Endothelial cell of umbilical vein (primary cell): ENCODE measurements around the gene LRIT2. TPM values are rescaled to one million over a fixed set of nuclear protein-coding genes. Genes with fewer than 3 reads are reported as not detected.

Experiments used
- BruUV-seq: library from RNA; stranded (reverse); fragments of 400-500 nt; replicated peaks from 2 replicates; lab custom pipeline; 2021; lab: Mats Ljungman, UMichigan
- CTCF ChIA-PET: fragments of 300-600, 350-600 bp; sonication (Branson Sonifier 250); formaldehyde crosslinking; loops from one replicate; lab custom pipeline; 2021; ENCODE audit warnings: antibody characterized with exemption, inconsistent platforms; lab: Charles Lee
- POLR2A ChIA-PET: fragments of 300-600, 350-600 bp; sonication (Branson Sonifier 250); formaldehyde crosslinking; loops from one replicate; lab custom pipeline; 2021; ENCODE audit warnings: antibody characterized with exemption, inconsistent platforms; lab: Charles Lee
- DNase-seq: peaks from one replicate; pipeline ENCODE4 v3.0.0-alpha.2; 2011; ENCODE audit warnings: low read depth, low spot score
- FAIRE-seq: peaks from 2 replicates; lab custom pipeline; 2011; peaks lifted over from hg19 to GRCh38; lab: Jason Lieb, UNC
- H2AFZ ChIP-seq: 2 replicates; pipeline ENCODE4 v1.6.0; 2012; ENCODE audit warnings: low read depth, low read length, control low read depth, inconsistent platforms
- H3K27ac ChIP-seq: 2 replicates; pipeline ENCODE4 v1.5.1; 2011; ENCODE audit warnings: low read depth, mild to moderate bottlenecking, control low read depth, low read length, moderate library complexity; ENCODE audit not compliant: insufficient read depth
- H3K27me3 ChIP-seq, 2 experiments: 2 replicates each; pipeline versions ENCODE4 v1.6.0 to v1.6.1; 2011; ENCODE audit warnings: low read length in 2 of 2, mixed read lengths in 1 of 2; ENCODE audit not compliant: control insufficient read depth in 2 of 2, insufficient read depth in 2 of 2
- H3K36me3 ChIP-seq, 2 experiments: 2 replicates in 1 of 2; 3 replicates in 1 of 2; pipeline ENCODE4 v1.5.1; 2011; ENCODE audit warnings: low read length in 2 of 2, mild to moderate bottlenecking in 1 of 2, moderate library complexity in 1 of 2; ENCODE audit not compliant: control insufficient read depth in 2 of 2, insufficient read depth in 2 of 2; ENCODE audit errors: extremely low read depth in 1 of 2
- H3K4me1 ChIP-seq: 3 replicates; pipeline ENCODE4 v1.5.1; 2011; ENCODE audit warnings: mild to moderate bottlenecking, low read length; ENCODE audit not compliant: control insufficient read depth, insufficient read depth; ENCODE audit errors: extremely low read depth
- H3K4me2 ChIP-seq: 2 replicates; pipeline ENCODE4 v1.6.1; 2011; ENCODE audit warnings: low read length, control low read depth, mixed read lengths; ENCODE audit not compliant: insufficient read depth
- H3K4me3 ChIP-seq, 3 experiments: fragments of 200-600 bp in 1 of 3; sonication (generic), shearing (Covaris generic) in 1 of 3; replicated peaks in 1 of 3; 2 replicates each; pipeline ENCODE4 v1.5.1; 2011 to 2016; ENCODE audit warnings: control low read depth in 3 of 3, low read length in 3 of 3, mild to moderate bottlenecking in 2 of 3, inconsistent platforms in 1 of 3, low read depth in 1 of 3, moderate library complexity in 1 of 3; ENCODE audit not compliant: insufficient read depth in 1 of 3
- H3K79me2 ChIP-seq: 2 replicates; pipeline ENCODE4 v1.6.0; 2012; ENCODE audit warnings: low read length, inconsistent platforms; ENCODE audit not compliant: control insufficient read depth, insufficient read depth
- H3K9ac ChIP-seq: replicated peaks from 2 replicates; pipeline ENCODE3; 2011; ENCODE audit warnings: low read length, control low read depth; ENCODE audit not compliant: insufficient read depth; ENCODE audit errors: extremely low read depth
- H3K9me1 ChIP-seq: replicated peaks from 3 replicates; pipeline ENCODE4 v1.6.0; 2011; ENCODE audit warnings: mild to moderate bottlenecking, low read length; ENCODE audit not compliant: control insufficient read depth, insufficient read depth; ENCODE audit errors: extremely low read depth
- H3K9me3 ChIP-seq: replicated peaks from 2 replicates; pipeline ENCODE4 v1.5.1; 2012; ENCODE audit warnings: low read length, inconsistent platforms; ENCODE audit not compliant: control insufficient read depth, insufficient read depth
- H4K20me1 ChIP-seq: replicated peaks from 2 replicates; pipeline ENCODE3; 2011; ENCODE audit warnings: mild to moderate bottlenecking, low read length; ENCODE audit not compliant: control insufficient read depth, insufficient read depth; ENCODE audit errors: extremely low read depth
- FOS ChIP-seq: IDR thresholded peaks from 2 replicates; pipeline ENCODE4 v1.6.1; 2011; ENCODE audit warnings: mild to moderate bottlenecking, low read length, moderate library complexity, borderline replicate concordance; ENCODE audit not compliant: insufficient read depth
- GATA2 ChIP-seq: IDR thresholded peaks from 2 replicates; pipeline ENCODE4 v1.7.0; 2011; ENCODE audit warnings: low read depth, mild to moderate bottlenecking, moderate library complexity, mixed read lengths, low read length; ENCODE audit not compliant: insufficient read length, insufficient read depth
- MYC ChIP-seq: IDR thresholded peaks from one replicate; pipeline ENCODE4 v1.6.1; 2011; ENCODE audit warnings: mild to moderate bottlenecking, low read depth, low read length
- POLR2A ChIP-seq: IDR thresholded peaks from 2 replicates; pipeline ENCODE4 v1.6.1; 2012; ENCODE audit warnings: low read depth, mild to moderate bottlenecking, control low read depth, low read length
- POLR2AphosphoS5 ChIP-seq: IDR thresholded peaks from 2 replicates; pipeline ENCODE4 v1.6.1; 2012; ENCODE audit warnings: low read depth, mild to moderate bottlenecking, control low read depth, low read length, moderate library complexity; ENCODE audit not compliant: insufficient read depth
- dilution Hi-C: fragments of 300-500 bp; cut with MboI; formaldehyde crosslinking; loops from one replicate; pipeline ENCODE4 v1.15.0; 2019; ENCODE audit warnings: low sequenced_read_pairs; ENCODE audit not compliant: extremely low pct_ligation_motif_present
- intact Hi-C: fragments of 100-400 bp; cut with micrococcal nuclease; formaldehyde crosslinking; loops from one replicate; pipeline ENCODE4 v1.10.0; 2022
- polyA plus RNA-seq, 4 experiments: library from polyadenylated mRNA; depleted of rRNA in 3 of 4; stranded (reverse) in 3 of 4; unstranded in 1 of 4; fragments of >200 nt; gene quantifications; 2 replicates each; pipeline versions ENCODE4 v1.2.1 to v1.2.3, GENCODE V29; 2011 to 2012; ENCODE audit warnings: missing spikeins in 1 of 4
- total RNA-seq: library from RNA; stranded (reverse); gene quantifications from 2 replicates; pipeline ENCODE4 v1.2.3, GENCODE V29; 2021

Gene LRIT2
- total and polyA plus RNA-seq, 2 donors (not counting 3 experiments of a cell fraction or from before 2014, with no cell fraction given) = not detected

GRCh38 chr10:84227810-84228209 is 2.5 kb upstream of the LRIT2 start:
- FAIRE-seq = no peak
- no peaks in the 10 kb centered on the region for H4K20me1 ChIP-seq
- H3K9me1 ChIP-seq = no peaks in the 10 kb centered on the region
- dilution Hi-C loops (no loop called here), intact Hi-C loops (no loop called here)
- no peaks in the 10 kb centered on the region for H3K36me3 ChIP-seq
- ChIA-PET CTCF (interaction anchor here (1.6 kb wide), 1 partner anchor 312 kb away, joined by 3 read pairs; no protein-coding TSS in a partner anchor), POLR2A (no interaction called here)
- H3K9ac ChIP-seq = no peak overlapping the region
- H3K4me1 ChIP-seq = no peaks in the 10 kb centered on the region
- DNase-seq = no peak
- H3K4me3 ChIP-seq = no peak overlapping the region
- no TSS peak for BruUV-seq
- no peaks in the 10 kb centered on the region for H3K27me3 ChIP-seq
- H3K27ac ChIP-seq = no peak overlapping the region
- TF ChIP-seq POLR2AphosphoS5 (no peak), POLR2A (no peak), FOS (no peak), GATA2 (no peak)
- no peak overlapping the region for H3K4me2 ChIP-seq
- no peaks in the 10 kb centered on the region for H3K9me3 ChIP-seq
- no peaks in the 10 kb centered on the region for H3K79me2 ChIP-seq
- H2AFZ ChIP-seq = no peak overlapping the region

GRCh38 chr10:84226616-84227015 is 1.3 kb upstream of the LRIT2 start:
- H3K9ac ChIP-seq = no peak overlapping the region
- no peak overlapping the region for H3K4me3 ChIP-seq
- H3K27me3 ChIP-seq = no peaks in the 10 kb centered on the region
- no peak for TF ChIP-seq MYC
- no peak overlapping the region for H2AFZ ChIP-seq
- H3K9me1 ChIP-seq = no peaks in the 10 kb centered on the region
- H3K4me2 ChIP-seq = no peak overlapping the region
- POLR2A ChIA-PET = no interaction called here
- no peaks in the 10 kb centered on the region for H3K4me1 ChIP-seq
- no TSS peak for BruUV-seq
- no peak overlapping the region for H3K27ac ChIP-seq
- H3K9me3 ChIP-seq = no peaks in the 10 kb centered on the region
- intact Hi-C loops = no loop called here
- FAIRE-seq (no peak), DNase-seq (no peak)
- CTCF ChIA-PET = interaction anchor here (1.0 kb wide), 1 partner anchor 12 kb away, joined by 5 read pairs; no protein-coding TSS in a partner anchor
- H4K20me1 ChIP-seq = no peaks in the 10 kb centered on the region
- no peaks in the 10 kb centered on the region for H3K36me3 ChIP-seq
- H3K79me2 ChIP-seq = no peaks in the 10 kb centered on the region
- dilution Hi-C loops = no loop called here
